ENCODE data around the gene CACNA1G.

- TF ChIP-seq KAT7 (CRISPR knock-in tag; IDR thresholded peaks at IDR 0.05; ENCODE audit: borderline replicate concordance) (no peak), NR1H2 (CRISPR knock-in tag; IDR thresholded peaks at IDR 0.05) (no peak), SP1 (CRISPR knock-in tag; conservative IDR thresholded peaks at IDR 0.05) (no peak), CTCF (IDR thresholded peaks at IDR 0.05) (no peak), NR3C1 (CRISPR knock-in tag; conservative IDR thresholded peaks at IDR 0.05; ENCODE audit: low read depth) (no peak), ZNF138 (CRISPR knock-in tag; conservative IDR thresholded peaks at IDR 0.05) (no peak), TEAD4 (CRISPR knock-in tag; IDR thresholded peaks at IDR 0.05) (no peak), USF2 (CRISPR knock-in tag; IDR thresholded peaks at IDR 0.05) (no peak)
Measured at GRCh38 chr17:50659179-50659578, 98.7 kb downstream of the CACNA1G start.
